Measurements from ENCODE around the gene ITGB6. TPM values are rescaled to one million over a fixed set of nuclear protein-coding genes. Genes with fewer than 3 reads are reported as not detected.

The ITGB6 gene
- total RNA-seq, 3 donors from 2014 or later (not counting 1 experiment from before 2014, with no cell fraction given) = not detected

DNA sequence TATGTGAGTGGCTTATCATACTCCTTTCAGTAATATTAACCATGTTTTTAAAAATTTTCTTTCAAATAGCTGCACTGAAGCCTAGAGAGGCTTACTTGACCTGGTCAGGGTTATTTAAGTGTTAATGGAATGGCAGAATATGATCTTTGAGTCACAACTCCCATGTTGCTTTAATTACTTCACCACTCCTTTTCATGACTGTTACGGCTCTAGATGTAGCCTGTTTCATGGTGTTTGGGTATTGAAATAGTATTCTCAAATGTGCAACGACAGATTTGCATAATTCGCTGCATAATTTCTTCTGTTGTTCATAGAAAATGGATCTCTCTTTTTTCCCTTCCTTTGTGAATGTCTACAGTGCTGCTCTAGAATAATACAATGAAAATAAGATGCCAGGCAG lies 86.1 kb downstream of the ITGB6 start:
- no peaks in the 10 kb centered on the region for H3K4me1 ChIP-seq (ENCODE audit: control insufficient read depth, insufficient read depth, low read length)
- Mint-ChIP-seq H3K4me1 (no peaks in the 10 kb centered on the region), H3K27me3 (ENCODE audit: low read depth in 2 of 2) (peaks cover 8% of the 10 kb centered on the region in 2 donors), H3K9me3 (no peaks in the 10 kb centered on the region), H3K27ac (no peak overlapping the region), H3K4me3 (no peak overlapping the region), H3K36me3 (no peaks in the 10 kb centered on the region)
- H3K9me3 ChIP-seq (ENCODE audit: control insufficient read depth, insufficient read depth, low read length) = no peaks in the 10 kb centered on the region
- H3K27me3 ChIP-seq (ENCODE audit: control insufficient read depth, insufficient read depth, low read length) = no peaks in the 10 kb centered on the region
- TF ChIP-seq, protein P1, sequence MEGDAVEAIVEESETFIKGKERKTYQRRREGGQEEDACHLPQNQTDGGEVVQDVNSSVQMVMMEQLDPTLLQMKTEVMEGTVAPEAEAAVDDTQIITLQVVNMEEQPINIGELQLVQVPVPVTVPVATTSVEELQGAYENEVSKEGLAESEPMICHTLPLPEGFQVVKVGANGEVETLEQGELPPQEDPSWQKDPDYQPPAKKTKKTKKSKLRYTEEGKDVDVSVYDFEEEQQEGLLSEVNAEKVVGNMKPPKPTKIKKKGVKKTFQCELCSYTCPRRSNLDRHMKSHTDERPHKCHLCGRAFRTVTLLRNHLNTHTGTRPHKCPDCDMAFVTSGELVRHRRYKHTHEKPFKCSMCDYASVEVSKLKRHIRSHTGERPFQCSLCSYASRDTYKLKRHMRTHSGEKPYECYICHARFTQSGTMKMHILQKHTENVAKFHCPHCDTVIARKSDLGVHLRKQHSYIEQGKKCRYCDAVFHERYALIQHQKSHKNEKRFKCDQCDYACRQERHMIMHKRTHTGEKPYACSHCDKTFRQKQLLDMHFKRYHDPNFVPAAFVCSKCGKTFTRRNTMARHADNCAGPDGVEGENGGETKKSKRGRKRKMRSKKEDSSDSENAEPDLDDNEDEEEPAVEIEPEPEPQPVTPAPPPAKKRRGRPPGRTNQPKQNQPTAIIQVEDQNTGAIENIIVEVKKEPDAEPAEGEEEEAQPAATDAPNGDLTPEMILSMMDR (IDR thresholded peaks at IDR 0.05) = no peak
- DNase-seq (no peak), ATAC-seq (no peak)
- intact Hi-C loops (cut with micrococcal nuclease) = loop anchor here (5.0 kb wide), 1 partner anchor 948 kb away; no protein-coding TSS in a partner anchor
- no peak overlapping the region for H3K27ac ChIP-seq (ENCODE audit: low read length)
- H3K4me3 ChIP-seq (ENCODE audit: low read length) = no peak overlapping the region
- WGBS (ENCODE audit: insufficient coverage) = 100% methylated on average over 2 of the region's 3 CpGs
- no peaks in the 10 kb centered on the region for H3K36me3 ChIP-seq (ENCODE audit: control insufficient read depth, insufficient read depth, low read length)

- Histone ChIP-seq H3K27ac (ENCODE audit: low read length) (no peak overlapping the region), H3K4me3 (ENCODE audit: low read length) (no peak overlapping the region), H3K4me1 (ENCODE audit: control insufficient read depth, insufficient read depth, low read length) (no peaks in the 10 kb centered on the region), H3K9me3 (ENCODE audit: control insufficient read depth, insufficient read depth, low read length) (no peaks in the 10 kb centered on the region), H3K27me3 (ENCODE audit: control insufficient read depth, insufficient read depth, low read length) (no peaks in the 10 kb centered on the region), H3K36me3 (ENCODE audit: control insufficient read depth, insufficient read depth, low read length) (no peaks in the 10 kb centered on the region)
- TF ChIP-seq, protein P1 (IDR thresholded peaks at IDR 0.05) = no peak
- Mint-ChIP-seq H3K27me3 (ENCODE audit: low read depth in 2 of 2) (peaks cover 8% of the 10 kb centered on the region in 2 donors), H3K4me3 (no peak overlapping the region), H3K36me3 (no peaks in the 10 kb centered on the region), H3K4me1 (no peaks in the 10 kb centered on the region), H3K27ac (no peak overlapping the region), H3K9me3 (no peaks in the 10 kb centered on the region)
- intact Hi-C loops (cut with micrococcal nuclease) = loop anchor here (2.0 to 5.0 kb wide), 2 partner anchors 99 to 950 kb away; no protein-coding TSS in a partner anchor
- WGBS (ENCODE audit: insufficient coverage) = 68% methylated on average over 7 of the region's 8 CpGs
- DNase-seq (no peak), ATAC-seq (no peak)
Observed at GRCh38 chr2:160111951-160112798, 87.9 kb downstream of the ITGB6 start.

GRCh38 chr2:160110674-160111239 lies 89.3 kb downstream of the ITGB6 start:
- H3K4me1 ChIP-seq (ENCODE audit: control insufficient read depth, insufficient read depth, low read length) = no peaks in the 10 kb centered on the region
- H3K9me3 Mint-ChIP-seq = no peaks in the 10 kb centered on the region
- H3K27ac Mint-ChIP-seq = no peak overlapping the region
- no peaks in the 10 kb centered on the region for H3K36me3 ChIP-seq (ENCODE audit: control insufficient read depth, insufficient read depth, low read length)
- peaks cover 6 to 11% of the 10 kb centered on the region in 2 donors for H3K27me3 Mint-ChIP-seq (ENCODE audit: low read depth in 2 of 2)
- no peak for DNase-seq
- no peak overlapping the region for H3K27ac ChIP-seq (ENCODE audit: low read length)
- TF ChIP-seq, protein P1 (IDR thresholded peaks at IDR 0.05) = no peak
- H3K9me3 ChIP-seq (ENCODE audit: control insufficient read depth, insufficient read depth, low read length) = no peaks in the 10 kb centered on the region
- WGBS (ENCODE audit: insufficient coverage) = 82% methylated on average over 6 of the region's 7 CpGs
- H3K27me3 ChIP-seq (ENCODE audit: control insufficient read depth, insufficient read depth, low read length) = no peaks in the 10 kb centered on the region
- H3K4me3 ChIP-seq (ENCODE audit: low read length) = no peak overlapping the region
- intact Hi-C loops (cut with micrococcal nuclease) = loop anchor here (2.0 to 5.0 kb wide), 2 partner anchors 100 to 952 kb away; no protein-coding TSS in a partner anchor
- ATAC-seq = no peak
- no peak overlapping the region for H3K4me3 Mint-ChIP-seq
- H3K36me3 Mint-ChIP-seq = no peaks in the 10 kb centered on the region
- H3K4me1 Mint-ChIP-seq = no peaks in the 10 kb centered on the region
